Inferior parietal cortex (tissue), 1 donor: Measurements from ENCODE around the gene NBEA.

Source experiments
- DNase-seq: peaks from one replicate; pipeline ENCODE4 v3.0.0-alpha.2; 2016; ENCODE audit errors: extremely low spot score

The NBEA gene

DNA sequence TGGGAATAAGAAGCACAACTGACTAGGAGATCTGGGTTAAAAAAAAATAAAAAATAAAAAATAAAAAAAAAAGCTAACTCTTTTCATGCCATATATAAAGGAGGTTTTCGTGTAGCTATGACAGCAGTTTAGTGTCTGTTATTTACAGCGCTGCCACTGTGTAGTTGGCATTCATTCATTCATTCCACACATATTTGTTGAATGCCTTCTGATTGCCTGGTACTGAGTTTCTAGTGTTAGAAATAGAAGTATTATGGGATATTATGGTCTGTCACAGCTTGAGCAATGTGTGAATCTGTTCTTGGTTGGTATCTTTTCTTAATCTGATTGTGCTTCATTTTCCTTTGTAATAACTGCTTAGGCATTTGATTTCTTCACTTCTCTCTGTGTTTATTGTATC lies 237.4 kb downstream of the NBEA start:
- no peak for DNase-seq

DNA sequence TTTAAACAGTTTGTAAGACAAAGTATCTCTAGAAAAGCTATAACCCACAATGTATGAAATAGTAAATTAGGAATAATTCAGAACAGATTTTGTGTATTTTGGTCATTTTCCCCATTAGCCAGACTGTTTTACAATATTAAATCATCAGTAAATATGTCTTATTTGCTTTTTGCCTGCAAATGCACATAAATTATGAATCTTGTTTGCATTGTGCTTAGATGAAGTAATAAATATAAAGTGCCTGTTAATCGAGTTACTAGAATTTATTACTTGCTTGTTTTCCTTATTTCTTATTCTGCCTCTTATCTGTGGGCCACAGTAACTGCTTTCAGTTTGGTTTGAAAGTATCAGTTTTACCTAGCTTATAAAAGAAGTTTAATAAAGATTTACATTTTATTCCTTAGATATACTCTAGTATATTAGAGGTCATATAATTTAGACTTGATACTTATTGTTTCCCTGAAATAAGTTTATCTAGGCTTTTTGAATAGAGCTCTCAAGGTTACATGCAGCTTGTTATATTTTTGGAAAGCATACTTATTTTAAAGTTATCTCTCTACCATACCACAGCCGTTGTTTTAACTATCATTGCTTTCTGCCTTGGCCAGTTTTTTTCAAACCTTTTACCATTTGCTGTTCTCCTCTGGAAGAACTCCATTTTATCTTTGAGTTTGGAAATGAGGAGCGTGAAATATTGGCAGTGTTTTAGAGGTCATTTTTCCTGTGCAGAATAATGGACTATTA lies 238.0 kb downstream of the NBEA start:
- DNase-seq: no peak

DNA sequence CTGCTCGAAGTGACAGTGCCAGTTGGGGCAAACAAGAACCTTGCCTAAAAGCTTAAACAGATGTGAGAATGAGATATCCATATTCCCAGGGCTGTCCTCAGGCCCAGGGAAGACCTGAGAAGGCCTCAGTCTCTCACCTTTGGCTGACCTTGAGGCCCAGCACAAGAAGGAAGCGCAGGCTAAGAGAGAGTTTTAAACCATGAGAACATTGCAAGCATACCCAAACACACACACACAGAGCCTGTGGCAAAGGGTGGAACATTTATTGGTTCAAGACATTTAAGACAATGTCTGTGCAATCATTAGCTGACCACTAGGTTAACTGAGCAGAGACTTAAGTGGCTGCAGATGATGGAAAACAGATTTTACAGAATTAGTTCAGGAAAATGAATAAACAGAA lies 248.2 kb downstream of the NBEA start:
- DNase-seq: no peak

DNA sequence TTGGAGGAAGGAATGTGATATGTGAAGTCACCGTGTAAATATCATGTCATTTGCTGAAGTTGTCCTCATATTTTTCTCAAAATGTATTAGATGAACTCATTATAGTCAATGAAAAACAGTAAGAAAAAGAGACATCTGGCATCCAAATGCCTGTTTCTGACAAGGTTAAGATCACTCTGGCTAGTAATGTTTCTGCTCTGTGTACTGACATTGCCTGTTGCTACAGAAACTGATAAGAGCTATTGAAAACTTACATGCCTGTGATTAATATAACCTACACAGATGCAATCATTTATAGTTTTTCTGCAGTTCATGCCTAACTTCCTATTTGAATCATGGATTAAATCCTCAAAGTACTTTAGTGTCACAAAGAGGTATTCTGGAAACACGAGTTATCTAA lies 249.8 kb downstream of the NBEA start:
- DNase-seq: no peak

DNA sequence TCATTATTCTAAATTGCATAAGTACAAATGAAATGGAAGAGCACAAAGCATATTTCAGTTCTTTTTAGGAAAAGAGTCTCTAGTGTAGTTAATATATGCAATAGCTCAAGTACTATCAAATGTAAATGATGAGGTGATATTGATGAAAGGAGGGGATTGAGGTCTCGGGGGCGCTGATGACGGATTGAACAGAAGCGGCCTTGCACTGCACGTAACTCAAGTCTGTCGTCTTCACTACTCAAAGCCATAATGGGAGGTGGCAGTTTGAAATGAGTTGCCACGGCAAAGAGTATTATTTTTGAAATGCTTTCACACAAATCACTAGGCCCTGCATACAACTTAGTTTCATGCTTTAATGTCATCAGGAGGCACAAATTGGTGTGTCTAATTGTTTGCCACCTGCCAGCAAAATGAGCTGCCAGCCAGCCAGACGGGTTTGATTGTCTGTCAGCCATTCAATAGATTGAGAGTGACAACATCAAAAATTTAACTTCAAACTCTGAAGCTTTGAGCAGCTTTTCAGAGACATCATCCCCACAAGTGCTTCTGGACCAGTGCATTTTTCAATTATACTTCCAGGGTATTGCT lies 256.6 kb downstream of the NBEA start:
- DNase-seq: no peak

DNA sequence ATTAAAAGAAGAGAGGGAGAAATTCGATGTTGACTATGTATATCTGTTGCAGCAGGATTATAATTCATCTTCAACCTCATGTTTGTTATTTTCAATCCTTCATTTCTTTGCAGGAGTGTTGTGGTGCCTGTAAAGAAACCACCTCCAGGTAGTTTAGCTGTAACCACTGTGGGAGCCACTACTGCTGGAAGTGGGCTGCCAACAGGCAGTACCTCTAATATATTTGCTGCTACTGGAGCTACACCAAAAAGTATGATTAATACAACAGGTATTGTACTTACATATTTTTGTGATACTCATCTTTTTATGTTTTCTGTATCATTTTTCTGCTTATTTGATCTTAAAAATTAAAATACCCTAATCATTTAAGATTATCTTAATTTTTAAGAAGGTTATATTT lies 266.5 kb downstream of the NBEA start:
- DNase-seq: no peak

DNA sequence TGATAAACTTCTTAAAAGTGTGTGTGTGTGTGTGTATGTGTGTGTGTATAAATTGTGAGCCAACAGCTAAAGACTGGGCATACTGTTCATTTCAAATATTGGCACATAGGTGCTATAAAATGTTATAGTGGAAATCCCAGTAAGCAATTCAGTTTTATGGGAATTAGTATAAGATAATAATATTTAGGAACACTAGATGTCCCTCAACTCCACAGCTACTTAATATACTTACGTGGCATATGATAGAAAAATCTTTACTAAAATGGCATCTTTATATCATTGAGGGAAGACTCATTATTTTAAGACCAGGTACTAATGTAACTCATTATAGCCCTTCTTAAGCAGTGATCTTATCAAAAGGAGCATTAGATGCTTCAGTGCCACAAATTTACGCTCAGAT lies 268.2 kb downstream of the NBEA start:
- no peak for DNase-seq

DNA sequence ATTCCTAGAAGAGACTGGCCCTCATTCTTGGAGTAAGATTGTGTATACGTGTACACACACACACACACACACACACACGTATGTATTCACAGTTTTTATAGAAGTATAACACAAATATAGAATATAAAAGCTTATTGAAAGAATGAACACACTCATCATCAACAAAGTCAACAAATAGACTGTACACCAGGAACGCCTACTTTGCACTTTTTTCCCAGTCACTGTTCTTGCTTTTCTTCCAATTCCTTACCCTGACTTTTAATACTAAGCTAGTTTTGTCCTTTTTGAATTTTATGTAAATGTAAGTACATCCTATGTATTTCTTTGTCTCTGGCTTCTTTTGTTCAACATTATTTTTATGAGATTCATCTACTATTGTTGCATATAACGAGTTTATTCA lies 269.9 kb downstream of the NBEA start:
- no peak for DNase-seq

DNA sequence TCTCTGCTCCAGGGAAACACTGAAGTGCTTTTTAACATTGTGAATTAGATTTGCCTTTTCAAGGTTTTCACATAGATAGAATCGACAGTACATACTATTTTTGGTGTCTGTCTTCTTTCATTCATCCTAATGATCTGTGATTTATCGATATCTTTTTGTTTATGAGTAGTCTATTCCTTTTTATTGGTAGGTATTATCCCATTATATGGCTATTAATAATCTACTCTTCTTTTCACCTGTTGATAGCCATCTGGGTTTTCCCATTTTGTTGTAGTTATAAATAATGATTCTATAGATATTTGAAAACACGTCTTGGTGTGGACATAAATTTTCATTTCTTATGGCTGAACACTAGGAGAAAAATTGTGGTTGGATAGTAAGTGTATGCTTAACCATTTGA lies 271.8 kb downstream of the NBEA start:
- DNase-seq: no peak

DNA sequence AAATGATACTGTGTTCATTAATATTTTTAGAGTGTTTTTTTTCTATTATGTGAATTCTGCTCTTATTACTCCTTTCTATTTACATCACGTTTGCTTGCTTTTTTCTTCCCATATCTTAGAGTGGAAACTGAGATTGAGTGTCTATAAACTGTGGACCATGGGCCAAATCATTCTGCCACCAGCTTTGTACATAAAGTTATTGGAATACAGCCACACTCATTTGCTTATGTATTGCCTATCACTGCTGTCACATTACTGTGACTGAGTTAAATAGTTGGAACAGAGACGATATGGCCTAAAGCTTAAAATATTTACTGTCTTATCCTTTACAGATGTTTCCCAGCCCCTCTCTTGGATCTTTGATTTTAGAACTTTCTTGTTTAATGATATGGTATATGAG lies 274.1 kb downstream of the NBEA start:
- DNase-seq: no peak

DNA sequence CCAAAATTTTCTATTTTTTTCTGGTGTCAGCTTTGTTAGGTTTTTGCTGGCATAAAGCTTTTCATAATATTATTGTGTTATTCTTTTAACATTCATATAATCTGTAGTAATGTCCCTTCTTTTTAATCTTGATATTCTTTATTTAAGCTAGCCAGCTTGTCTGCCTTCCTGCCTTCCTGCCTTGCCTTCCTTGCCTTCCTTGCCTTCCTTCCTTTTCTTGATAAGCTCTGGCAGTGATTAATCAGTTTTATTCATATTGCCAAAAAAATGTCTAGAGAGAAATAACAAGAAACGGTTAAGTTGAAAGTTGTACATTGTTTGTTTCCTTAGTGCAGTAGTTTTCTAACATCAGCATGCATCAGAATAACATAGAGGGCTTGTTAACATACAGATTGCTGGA lies 277.0 kb downstream of the NBEA start:
- DNase-seq: no peak

DNA sequence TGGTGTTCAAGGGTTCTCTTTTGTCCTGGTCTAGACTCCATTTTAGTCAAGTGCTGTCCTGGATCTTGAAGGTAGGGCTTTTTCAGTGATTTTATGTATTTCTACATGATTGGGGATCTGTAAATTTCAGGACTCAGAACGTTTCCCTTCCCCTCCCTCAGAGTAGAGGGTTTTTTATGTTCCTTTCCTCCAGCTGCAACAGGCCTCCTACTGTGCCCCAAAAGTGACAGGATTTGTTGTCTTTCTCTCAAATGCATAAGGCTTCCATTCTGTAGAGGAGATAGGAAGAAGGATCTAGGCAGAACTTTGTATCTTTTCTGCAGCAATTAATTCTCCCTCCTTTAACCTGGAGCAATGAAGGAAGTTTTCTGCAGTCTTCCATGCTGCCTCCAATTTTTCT lies 283.1 kb downstream of the NBEA start:
- no peak for DNase-seq

DNA sequence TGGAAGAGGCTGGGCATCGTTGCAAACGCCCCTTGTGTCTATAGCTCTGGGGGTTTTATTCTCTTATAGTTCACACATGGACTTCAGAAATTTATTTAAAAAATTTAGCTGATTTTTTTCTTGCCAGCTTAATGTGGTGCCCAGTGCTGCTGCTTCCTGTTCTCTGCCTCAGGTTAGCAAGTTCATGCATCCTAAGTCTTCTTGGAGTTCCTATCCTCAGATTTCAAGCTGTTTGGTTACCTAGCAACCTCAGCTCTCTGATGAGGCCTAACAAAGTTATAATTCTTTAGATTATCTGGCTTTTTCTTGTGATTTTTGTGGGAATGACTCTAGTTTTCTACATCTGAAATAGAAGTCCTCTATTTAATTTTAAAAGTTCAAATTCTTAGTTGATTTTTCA lies 283.5 kb downstream of the NBEA start:
- DNase-seq: no peak

DNA sequence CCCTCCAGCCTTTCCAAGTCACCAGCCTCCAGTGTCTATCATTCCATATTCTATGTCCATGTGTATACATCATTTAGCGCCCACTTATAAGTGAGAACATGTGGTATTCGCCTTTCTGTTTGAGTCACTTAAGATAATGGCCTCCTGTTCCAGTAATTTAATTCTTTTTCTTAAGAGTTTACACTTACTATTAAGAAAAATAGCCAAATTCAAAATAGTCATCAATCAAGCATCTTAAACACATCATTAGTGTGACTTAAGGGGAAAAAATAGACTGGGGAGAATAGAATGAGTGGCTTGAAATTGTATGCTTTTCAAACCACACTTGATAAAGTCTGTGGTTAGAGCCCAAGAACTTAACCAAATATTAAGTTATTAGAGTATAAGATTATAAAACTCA lies 286.5 kb downstream of the NBEA start:
- no peak for DNase-seq

DNA sequence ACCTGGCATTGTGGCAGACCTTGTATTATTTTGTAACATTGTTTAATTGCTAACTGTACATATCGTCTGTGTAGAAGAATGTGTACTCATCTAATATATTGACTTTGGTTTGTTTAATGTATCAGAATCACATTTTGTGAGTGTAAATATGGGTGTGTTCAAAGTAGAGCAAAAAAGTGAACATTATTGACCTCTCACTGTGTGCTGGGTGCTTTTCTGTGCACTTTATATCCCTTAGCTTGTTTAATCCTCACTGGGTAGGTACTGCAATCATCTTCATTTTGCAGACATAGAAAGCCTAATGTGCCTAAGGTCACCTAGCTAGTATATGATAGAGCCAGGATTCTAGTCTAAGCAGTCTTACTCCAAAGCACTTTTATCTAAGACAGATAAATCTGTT lies 289.4 kb downstream of the NBEA start:
- no peak for DNase-seq

DNA sequence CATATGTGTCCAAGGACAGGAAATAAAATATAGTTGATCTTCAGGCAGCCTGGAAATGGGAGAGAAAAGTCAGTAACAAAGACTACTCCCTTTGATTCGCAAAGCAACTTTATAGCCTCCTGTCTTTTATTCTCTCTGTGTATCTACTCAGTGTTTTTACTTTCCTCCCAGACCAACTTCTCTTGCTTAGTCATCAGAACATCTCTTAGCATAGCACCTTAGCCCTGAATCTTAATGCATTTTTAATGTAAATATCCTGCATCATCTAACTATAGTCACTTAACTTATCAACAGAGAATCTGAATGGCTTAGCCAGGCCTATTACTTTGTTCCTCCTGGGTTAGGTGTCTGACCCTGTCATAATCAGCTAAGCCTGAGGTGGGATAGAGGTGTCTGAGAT lies 296.2 kb downstream of the NBEA start:
- no peak for DNase-seq

DNA sequence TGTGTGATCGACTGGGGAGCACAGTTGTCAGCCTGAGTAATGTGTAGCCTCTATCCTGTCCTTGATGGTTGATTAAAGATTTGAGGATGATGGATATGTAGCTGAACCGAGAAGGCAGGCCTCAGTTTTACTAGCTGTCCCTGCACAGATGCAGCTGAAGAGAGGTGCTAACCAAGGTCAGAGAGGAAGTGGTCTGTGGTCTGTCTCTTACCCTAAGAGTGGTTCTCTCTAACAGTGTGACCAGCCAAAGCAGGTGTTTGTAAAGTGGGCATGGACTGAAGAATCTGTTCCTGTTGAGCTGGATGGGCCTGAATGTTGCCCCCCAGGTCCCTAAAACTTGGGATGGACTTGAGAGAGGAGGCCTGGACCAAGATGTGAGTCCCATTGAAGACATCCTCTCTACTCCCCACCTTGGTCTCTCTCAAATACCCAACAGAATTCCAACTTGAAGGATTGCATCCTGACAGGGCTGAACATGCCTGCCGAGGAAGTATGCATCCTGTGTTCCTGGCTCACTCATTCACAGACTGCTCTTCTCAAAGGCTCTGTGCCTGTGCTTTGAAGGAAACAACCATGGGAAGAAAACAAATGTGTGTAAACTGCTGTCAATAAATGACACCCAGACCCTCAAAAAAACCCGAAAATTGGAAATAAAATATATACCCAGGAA lies 310.6 kb downstream of the NBEA start:
- no peak for DNase-seq

DNA sequence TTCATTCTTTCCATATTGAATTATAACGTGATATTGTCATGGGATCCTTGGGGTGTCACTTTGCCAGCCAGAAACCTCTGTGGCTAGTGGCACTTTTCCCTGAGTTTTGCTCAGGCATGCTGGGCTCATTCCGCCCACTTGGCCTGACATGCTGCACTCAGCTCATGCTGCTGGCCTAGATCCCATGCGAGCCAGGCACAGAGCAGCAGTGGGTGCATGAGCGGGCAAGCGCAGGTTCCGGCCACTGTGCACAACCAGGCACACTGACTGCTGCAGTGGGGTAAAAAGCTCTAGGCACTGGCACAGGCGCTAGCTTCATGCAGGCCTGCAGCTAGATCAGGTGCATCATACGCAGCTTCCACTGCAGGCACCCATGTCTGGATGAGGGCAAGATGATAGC lies 313.2 kb downstream of the NBEA start:
- DNase-seq: no peak

DNA sequence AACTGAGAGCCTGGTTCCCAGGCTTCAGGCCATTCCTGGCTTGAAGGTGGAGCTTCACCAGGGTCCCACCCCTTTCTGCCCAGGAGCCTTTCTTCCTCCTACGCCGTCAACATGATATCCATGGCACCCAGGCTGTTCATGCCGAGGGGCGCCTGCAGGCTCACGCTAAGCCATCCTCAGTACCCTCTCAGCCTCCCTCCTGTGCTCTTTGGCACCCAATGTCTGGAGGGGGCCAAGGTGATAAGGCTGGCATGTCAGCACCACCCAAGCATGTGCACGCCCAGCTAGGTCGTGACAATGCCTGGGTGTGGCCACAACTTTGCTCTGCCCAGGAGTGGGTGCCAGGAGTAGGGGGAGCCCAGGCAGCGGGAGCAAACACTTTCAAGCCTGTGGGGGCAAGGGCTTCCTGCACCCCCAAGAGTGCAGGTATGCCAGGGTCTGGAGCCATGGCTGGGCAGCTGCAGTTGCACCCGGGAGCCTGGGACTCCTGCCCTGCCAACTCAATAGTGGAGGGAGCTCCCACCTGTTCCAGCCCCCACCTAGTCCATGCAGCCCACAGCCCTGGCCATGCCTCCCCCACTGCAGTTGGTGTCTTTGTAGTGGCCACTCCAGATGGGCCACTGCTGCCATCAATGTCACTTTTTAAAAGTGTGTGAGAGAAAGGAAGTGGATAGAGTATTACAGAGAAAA lies 314.5 kb downstream of the NBEA start:
- no peak for DNase-seq

DNA sequence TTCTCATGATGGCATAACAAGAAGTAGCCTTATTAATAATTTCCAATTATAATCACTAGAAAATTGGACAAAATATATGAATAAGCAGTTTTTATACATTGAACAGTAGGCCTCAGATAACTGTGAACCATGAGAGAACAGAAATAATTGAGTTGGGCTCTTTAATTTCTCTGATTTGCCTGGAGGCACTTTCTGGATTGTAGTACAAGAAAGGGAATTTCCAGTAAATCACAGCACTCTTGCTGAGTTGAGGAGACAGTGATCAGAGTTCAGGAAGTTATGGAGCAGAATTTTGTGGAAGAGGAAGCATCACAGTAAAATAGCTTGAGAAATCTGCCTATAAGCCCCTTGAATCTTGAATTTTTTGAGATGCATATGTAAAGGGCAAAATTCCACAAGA lies 318.2 kb downstream of the NBEA start:
- DNase-seq: no peak

DNA sequence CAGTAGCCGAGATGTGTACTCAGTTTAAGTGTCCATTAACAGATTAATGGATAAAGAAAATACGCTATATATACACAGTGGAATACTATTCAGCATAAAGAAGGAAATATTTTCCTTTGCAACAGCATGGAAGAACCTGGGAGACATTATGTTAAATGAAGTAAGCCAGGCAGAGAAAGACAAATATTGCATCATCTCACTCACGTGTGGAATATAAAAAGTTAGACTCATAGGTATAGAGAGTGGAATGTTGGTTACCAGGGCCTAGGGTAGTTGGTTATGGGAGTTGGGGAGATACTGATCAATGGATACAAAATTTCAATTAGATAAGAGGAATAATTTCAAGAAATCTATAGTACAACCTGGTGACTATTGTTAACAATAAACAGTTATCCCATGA lies 324.3 kb downstream of the NBEA start:
- DNase-seq: no peak

DNA sequence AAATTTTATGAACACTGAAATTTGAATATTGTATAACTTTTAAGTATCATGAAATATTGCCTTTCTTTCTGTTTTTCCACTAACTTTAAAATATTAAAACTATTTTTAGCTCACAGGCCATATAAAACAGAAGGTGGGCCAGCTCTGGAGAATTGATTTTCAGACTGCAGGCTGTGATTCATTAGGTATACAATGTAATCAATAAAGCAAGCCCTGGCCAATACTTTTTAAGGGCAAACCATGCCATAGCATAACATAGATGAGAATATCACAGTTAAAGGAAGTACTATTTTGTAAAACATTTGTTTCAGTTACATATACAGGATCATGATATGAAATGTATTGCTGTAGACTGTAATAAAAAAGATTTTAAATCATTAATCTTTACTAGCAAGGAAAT lies 336.8 kb downstream of the NBEA start:
- no peak for DNase-seq

DNA sequence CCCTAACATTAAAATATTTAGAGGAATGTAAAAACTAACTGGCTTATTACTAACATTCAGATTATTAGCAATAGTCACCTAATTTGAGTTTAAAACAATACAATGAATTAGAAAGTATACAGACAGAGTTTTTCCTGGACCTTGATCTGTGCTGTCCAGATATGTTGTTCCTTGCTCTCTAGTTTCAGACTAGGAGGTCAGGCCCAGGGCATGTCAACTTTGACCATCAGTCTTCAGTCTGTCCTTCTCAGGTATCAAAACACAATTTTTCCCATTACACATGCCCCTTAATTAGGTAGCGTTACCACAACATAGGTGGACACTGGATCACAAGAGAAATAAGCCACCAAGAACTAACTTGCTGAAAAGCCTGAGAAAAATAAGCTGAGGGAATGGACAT lies 337.4 kb downstream of the NBEA start:
- DNase-seq: no peak
